Fibroblast of villous mesenchyme (primary cell): ENCODE measurements around the gene MFSD6. TPM values are rescaled to one million over a fixed set of nuclear protein-coding genes. Genes with fewer than 3 reads are reported as not detected.

Experiments
- DNase-seq: peaks from one replicate; pipeline ENCODE4 v3.0.0-alpha.2; 2010; ENCODE audit warnings: low read depth
- H3K4me3 ChIP-seq: 2 replicates; pipeline ENCODE4 v1.5.1; 2011; ENCODE audit warnings: low read depth, mild to moderate bottlenecking, low read length
- CTCF ChIP-seq: IDR thresholded peaks from 2 replicates; pipeline ENCODE4 v1.5.1; 2012; ENCODE audit warnings: low read depth, mild to moderate bottlenecking, low read length; ENCODE audit not compliant: insufficient read depth
- total RNA-seq: library from RNA; depleted of rRNA; stranded (reverse); fragments of >200 nt; gene quantifications from 2 replicates; pipeline ENCODE4 v1.2.3, GENCODE V29; 2012

The MFSD6 gene
- total RNA-seq, 1 donor, result 14.7 TPM

- no peak overlapping the region for H3K4me3 ChIP-seq
- no peak for DNase-seq
- no peak for TF ChIP-seq CTCF
Observed at GRCh38 chr2:190450363-190450762, 42.2 kb downstream of the MFSD6 start.

DNA sequence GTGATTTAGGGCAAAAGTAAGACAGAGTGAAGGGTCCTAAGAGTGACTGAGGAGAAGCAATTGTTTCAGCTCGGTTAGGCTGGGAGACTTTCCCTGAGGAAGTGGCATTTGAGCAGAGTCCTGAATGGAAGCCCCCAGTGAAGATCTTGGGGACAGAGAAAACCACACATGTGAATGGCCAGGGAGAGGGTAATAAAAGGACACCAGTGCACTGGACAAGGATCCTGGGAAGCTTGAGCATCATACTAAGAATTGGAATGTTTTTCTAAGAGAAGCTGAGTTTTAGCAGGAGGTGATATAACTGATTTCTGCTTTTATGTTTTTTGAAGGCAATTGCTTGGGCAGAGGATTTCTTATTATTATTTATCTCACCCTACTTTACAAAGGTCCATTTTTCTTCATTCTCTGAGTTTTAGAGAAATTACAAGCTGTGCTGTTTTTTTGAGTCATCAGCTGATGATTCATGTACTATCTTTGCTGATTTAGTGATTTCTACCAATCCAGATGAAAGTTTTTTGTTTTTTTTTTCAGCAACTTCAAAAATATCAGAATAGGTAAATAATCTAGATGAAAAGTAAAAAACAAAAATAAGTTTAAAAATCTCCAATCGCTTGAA is 43.5 kb downstream of the MFSD6 start:
- TF ChIP-seq CTCF, result no peak
- DNase-seq, result peak; percentile 23
- no peak overlapping the region for H3K4me3 ChIP-seq

DNA sequence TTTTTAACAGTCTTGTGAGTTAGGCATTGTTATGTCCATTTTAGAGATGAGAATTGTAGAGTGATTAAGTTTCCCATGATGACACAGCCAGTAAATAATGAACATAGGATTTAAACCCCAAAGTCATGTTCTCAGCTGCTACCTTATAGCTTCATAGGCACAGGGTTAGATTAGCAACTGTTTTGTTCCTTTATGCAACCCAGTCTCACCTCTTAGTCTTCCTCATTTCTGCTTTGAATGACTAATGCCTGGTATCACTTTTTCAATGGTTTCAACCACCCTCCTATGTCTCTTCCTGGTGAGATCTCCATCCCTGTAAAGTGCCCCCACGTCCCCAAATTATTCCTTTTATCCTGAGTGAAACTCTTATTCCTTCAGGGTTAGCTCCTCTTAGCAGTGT is 44.3 kb downstream of the MFSD6 start:
- DNase-seq, result no peak
- TF ChIP-seq CTCF, result no peak
- no peak overlapping the region for H3K4me3 ChIP-seq

DNA sequence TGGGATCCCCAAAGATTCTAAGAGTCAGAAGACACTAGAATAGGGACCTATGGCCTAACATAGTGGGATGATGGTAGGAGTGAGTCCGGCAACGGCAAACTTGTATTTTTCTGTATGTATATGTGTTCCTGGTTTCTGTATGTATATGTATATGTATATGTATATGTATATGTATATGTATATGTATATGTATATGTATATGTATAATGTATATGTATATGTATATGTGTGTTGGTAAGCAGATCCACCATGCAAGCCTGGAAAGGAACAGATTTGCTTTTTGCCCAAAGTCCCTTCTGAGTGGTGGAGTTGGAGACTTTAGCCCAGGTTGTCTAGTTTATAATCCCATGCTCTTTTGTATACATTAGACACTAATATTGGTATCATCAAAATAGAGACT is 46.6 kb downstream of the MFSD6 start:
- no peak for DNase-seq
- H3K4me3 ChIP-seq, result no peak overlapping the region
- no peak for TF ChIP-seq CTCF

DNA sequence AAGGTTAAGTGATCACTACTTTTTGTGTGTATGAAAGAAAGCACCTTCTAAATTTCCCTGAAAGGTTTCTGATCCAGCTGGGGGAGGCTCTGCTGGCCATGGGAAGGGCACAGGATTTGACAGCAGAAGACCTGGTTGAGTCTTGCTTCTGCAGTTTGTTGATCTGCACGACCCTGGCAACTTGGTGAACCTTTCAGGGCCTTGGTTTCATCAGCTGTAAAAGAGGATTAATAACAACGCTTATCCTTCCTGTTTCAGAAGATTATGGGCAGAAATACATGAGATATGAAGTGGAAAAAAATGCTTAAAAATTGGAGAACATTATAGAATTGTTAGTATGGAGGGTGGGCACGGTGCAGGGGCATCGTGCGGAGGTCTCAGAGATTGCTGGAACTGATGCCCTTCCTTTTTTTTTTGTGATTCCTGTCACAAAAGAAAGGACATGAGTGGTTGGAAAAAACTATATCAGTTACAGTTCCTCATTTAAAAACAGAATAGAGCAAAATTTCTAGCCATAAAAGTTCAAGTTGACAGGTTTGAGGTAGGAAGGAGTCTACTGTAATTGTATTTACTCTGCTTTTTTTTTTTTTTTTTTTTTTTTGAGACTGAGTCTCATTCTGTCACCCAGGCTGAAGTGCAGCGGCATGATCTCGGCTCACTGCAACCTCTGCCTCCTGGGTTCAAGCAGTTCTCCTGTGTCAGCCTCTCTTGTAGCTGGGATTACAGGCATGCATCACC is 47.4 kb downstream of the MFSD6 start:
- no peak for TF ChIP-seq CTCF
- DNase-seq, result no peak

GRCh38 chr2:190456833-190457232 is 48.7 kb downstream of the MFSD6 start:
- H3K4me3 ChIP-seq, result no peak overlapping the region
- DNase-seq, result no peak
- TF ChIP-seq CTCF, result no peak

More for the DNA sequence above, 47.4 kb downstream of the MFSD6 start:
- no peak overlapping the region for H3K4me3 ChIP-seq
